ENCODE data around the gene ZNF683. TPM values are rescaled to one million over a fixed set of nuclear protein-coding genes. Genes with fewer than 3 reads are reported as not detected.

ZNF683 gene
- total RNA-seq, 1 donor from 2014 or later, result not detected

- Mint-ChIP-seq H3K4me1 (peaks cover 7% of the 10 kb centered on the region), H3K36me3 (no peaks in the 10 kb centered on the region), H3K27ac (no peak overlapping the region), H3K4me3 (no peak overlapping the region), H3K9me3 (no peaks in the 10 kb centered on the region), H3K27me3 (ENCODE audit: low read depth) (peaks cover 54% of the 10 kb centered on the region)
- no peak for TF ChIP-seq CTCF (IDR thresholded peaks at IDR 0.05; ENCODE audit: unreplicated experiment)
- no peak for DNase-seq (ENCODE audit: low spot score in 2 of 2, unreplicated experiment in 2 of 2)
These were observed 7.6 kb downstream of the ZNF683 start for GRCh38 chr1:26364956-26365355.

- Mint-ChIP-seq H3K27me3 (ENCODE audit: low read depth) (peaks cover 65% of the 10 kb centered on the region), H3K27ac (no peak overlapping the region), H3K4me3 (no peak overlapping the region), H3K9me3 (no peaks in the 10 kb centered on the region), H3K4me1 (peaks cover 9% of the 10 kb centered on the region), H3K36me3 (no peaks in the 10 kb centered on the region)
- peak; percentile 96 for TF ChIP-seq CTCF (IDR thresholded peaks at IDR 0.05; ENCODE audit: unreplicated experiment)
- peak; percentile 84 to 93 for DNase-seq (ENCODE audit: low spot score in 2 of 2, unreplicated experiment in 2 of 2)
These were observed 8.8 kb downstream of the ZNF683 start for GRCh38 chr1:26363549-26364448.

GRCh38 chr1:26362331-26362730, 10.2 kb downstream of the ZNF683 start:
- H3K4me1 Mint-ChIP-seq, result peaks cover 11% of the 10 kb centered on the region
- H3K9me3 Mint-ChIP-seq, result no peaks in the 10 kb centered on the region
- no peaks in the 10 kb centered on the region for H3K36me3 Mint-ChIP-seq
- H3K4me3 Mint-ChIP-seq, result no peak overlapping the region
- H3K27ac Mint-ChIP-seq, result no peak overlapping the region
- DNase-seq (ENCODE audit: low spot score in 2 of 2, unreplicated experiment in 2 of 2), result no peak
- no peak for TF ChIP-seq CTCF (IDR thresholded peaks at IDR 0.05; ENCODE audit: unreplicated experiment)
- H3K27me3 Mint-ChIP-seq (ENCODE audit: low read depth), result peaks cover 76% of the 10 kb centered on the region

- Mint-ChIP-seq H3K27me3 (ENCODE audit: low read depth) (peaks cover 77% of the 10 kb centered on the region), H3K4me3 (no peak overlapping the region), H3K9me3 (no peaks in the 10 kb centered on the region), H3K4me1 (peaks cover 15% of the 10 kb centered on the region), H3K36me3 (no peaks in the 10 kb centered on the region), H3K27ac (no peak overlapping the region)
- no peak for TF ChIP-seq CTCF (IDR thresholded peaks at IDR 0.05; ENCODE audit: unreplicated experiment)
- no peak for DNase-seq (ENCODE audit: low spot score in 2 of 2, unreplicated experiment in 2 of 2)
These were observed 10.9 kb downstream of the ZNF683 start for GRCh38 chr1:26361605-26362122.

- H3K4me1 Mint-ChIP-seq, result peaks cover 15% of the 10 kb centered on the region
- DNase-seq (ENCODE audit: low spot score in 2 of 2, unreplicated experiment in 2 of 2), result no peak
- no peak overlapping the region for H3K27ac Mint-ChIP-seq
- no peaks in the 10 kb centered on the region for H3K9me3 Mint-ChIP-seq
- no peak for TF ChIP-seq CTCF (IDR thresholded peaks at IDR 0.05; ENCODE audit: unreplicated experiment)
- H3K4me3 Mint-ChIP-seq, result peak overlapping the region; percentile 65
- peaks cover 77% of the 10 kb centered on the region for H3K27me3 Mint-ChIP-seq (ENCODE audit: low read depth)
- H3K36me3 Mint-ChIP-seq, result no peaks in the 10 kb centered on the region
These were observed 11.5 kb downstream of the ZNF683 start for GRCh38 chr1:26360807-26361604.

Measured in mesothelial cell of epicardium (in vitro differentiated cells).